ENCODE measurements around the gene SIL1.

The SIL1 gene

DNA sequence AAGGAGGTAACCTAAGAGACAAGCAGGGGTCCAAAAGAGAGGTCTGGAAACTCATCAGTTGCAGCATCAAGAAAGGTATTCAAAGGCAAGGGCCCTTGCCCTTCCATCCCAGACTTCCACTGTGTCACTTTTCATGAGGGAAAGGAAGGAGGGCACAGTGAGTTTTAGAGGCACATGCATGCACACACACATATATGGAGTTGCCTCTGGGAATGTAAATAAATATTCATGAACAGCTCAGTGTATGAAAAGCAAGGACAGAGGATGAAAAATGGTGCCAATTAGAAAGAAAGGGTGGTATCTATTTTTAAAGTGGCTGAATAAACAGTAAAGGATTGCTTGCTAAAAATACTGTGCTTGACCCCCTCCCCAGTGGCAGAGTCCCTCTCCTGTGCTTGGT, 217.7 kb downstream of the SIL1 start:
- no peak for DNase-seq (ENCODE audit: low read depth in 2 of 2)

DNA sequence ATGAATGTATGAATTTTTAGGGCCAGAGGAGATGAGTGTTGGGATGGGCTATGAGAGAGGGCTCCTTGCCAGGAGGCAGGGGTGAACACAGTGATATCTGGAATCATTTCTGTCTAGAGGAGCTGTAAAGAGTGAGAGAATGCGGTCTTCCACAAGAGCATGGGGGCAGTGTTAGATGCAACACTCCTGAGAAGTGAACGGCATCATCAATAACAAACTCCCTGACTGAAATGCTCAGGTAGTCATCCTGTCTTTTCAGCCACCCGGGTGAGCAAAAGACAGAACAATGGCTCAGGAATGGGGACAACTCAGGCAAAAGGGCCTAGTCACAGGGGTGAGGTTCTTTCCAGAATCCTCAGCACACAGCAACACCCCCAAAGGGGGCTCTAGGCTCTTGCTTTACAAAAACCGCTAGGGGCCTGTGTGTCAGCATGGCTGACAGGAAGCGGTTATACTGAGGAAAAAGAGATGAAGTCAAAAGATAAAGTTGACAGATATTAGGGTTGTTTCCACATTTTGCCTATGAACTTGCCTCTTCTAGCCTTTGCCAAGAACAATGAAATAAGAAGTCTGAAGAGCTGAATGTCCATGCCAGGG, 218.4 kb downstream of the SIL1 start:
- no peak for DNase-seq (ENCODE audit: low read depth in 2 of 2)

DNA sequence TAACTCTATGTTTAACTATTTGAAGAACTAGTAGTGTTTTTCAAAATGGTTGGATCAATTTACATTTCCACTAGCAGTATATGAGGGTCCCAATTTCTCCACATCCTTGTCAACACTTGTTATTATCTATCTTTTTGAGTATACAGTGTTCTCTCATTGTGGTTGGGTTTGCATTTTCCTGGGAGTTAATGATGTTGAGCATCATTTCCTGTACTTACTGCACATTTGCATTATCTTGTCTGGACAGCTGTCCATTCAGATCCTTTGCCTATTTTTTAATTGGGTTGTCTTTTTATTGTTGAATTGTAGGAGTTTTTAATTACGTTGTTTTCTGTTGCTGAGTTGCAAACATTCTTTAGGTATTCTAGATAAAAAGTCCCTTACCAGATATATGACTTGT, 219.6 kb downstream of the SIL1 start:
- no peak for DNase-seq (ENCODE audit: low read depth in 2 of 2)

DNA sequence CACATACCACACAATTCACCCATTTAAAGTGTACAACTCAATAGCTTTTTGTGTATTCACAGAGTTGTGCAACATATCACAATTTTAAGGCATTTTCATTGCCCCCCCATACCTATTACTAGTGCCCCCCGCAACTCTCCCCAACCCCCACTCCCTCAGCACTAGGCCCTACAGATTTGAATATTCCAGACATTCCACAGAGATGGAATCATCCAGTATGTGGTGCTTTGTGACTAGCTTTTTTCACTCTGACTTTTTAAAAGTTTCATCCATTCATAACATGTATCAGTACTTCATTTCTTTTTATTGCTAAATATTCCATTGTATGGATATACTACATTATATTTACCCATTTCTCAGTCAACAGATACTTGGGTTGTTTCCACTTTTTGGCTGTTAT, 220.1 kb downstream of the SIL1 start:
- no peak for DNase-seq (ENCODE audit: low read depth in 2 of 2)

DNA sequence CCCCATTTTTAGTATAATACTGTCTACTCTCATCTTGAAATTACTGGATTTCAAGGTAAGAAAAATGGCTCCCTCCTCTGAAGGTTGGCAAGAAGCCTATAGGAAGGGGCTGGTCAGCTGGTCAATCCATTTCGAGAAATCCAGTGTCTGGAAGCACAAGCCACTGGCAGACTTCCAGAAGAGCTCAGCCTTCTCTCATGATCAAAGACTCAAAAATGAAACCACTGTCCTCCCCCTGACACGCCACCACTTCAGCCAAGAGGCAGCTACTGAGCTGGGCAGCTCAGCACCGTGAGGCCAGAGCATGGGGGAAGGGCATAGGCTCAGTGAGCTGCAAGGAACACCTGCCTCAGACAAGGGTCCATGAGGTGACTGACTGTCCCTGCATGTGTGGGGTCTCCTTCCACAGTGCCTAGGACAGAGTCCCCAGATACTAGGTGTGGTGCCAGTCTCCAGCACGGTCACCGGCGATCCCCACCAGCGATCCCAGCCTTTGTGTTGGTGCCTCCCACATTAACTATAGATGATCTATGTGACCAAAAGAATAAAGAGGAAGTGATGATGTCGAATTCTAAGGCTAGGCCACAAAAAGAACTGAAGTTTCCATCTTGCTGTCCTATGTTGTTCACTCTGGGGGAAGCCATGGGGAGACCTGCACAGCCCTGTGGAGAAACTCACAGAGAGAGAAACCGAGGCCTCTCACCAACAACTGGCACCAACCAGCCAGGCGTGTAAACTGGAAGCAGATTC, 222.9 kb downstream of the SIL1 start:
- DNase-seq (ENCODE audit: low read depth in 2 of 2), result no peak

DNA sequence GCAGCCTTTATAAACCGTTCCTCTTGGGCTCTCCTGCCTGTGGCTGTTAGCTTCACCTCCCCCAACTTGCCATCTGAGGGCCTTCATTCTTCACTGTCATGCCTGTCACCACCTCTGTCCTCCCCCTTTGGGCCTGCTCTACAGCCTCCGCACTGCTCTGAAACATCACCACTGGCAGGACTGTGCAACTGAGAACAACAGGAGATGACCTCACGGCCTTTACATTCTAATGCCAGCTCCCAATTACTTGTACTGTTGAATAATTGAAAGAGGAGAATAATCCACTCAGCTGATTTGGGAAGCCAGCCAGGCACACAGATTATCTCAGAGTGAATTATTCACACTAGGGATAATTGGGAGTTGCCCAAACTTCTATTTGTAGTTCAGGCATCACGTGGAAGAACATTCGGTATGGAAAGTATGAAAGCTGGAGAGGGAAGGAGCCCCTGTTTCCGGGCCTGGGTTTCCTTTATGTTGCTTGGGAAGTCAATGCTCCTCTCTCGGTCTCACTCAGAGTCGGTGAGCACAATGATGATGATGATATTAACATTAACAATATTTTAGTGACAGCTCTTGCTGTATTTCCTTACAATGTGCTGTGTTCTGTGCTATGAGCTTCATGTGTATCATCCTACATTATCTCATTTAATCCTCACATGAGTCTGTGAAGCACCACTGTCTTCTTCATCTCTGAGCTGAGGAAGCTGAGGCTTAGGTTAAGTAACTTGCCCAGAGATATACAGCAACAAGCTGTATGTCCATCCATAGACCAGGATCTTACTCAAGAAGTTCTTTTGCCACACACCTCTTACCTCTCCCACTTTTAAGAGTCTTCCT, 223.7 kb downstream of the SIL1 start:
- no peak for DNase-seq (ENCODE audit: low read depth in 2 of 2)

DNA sequence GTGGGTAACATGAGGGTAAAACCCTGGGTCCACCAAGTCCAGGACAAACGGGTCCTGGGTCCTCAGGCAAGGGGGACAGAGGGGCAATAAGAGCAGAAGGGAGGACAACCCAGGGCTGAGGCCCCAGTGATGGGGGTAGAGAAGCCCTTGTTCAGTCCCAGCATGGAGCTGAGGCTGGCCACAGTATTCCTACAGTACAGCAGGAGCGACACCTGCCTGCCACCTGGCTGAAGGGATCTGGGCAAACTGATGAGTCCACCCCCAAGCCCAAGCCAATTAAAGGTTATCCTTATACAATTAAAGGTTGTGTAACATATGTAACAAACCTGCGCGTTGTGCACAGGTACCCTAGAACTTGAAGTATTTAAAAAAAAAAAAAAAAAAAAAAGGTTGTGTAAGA, 225.3 kb downstream of the SIL1 start:
- no peak for DNase-seq (ENCODE audit: low read depth in 2 of 2)

DNA sequence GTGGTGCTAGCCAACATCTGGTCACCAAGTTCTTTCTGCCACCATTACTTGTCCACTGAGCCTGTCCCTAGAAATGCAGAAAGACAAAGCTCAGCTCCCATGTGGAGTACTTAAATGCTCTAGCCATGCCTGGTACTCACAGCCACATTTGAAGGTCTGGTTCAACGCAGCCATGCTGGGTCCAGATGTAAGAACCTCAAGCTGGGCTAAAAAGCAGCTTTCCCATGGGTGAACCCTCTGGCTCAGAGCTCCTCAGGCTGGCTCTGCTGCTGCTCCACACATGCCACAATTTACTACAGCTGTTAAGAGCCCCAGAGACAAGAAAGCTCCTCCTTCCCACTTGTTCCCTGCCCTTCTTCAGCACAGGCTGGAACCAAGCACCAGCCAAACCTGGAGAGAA, 225.9 kb downstream of the SIL1 start:
- DNase-seq (ENCODE audit: low read depth in 2 of 2), result no peak

DNA sequence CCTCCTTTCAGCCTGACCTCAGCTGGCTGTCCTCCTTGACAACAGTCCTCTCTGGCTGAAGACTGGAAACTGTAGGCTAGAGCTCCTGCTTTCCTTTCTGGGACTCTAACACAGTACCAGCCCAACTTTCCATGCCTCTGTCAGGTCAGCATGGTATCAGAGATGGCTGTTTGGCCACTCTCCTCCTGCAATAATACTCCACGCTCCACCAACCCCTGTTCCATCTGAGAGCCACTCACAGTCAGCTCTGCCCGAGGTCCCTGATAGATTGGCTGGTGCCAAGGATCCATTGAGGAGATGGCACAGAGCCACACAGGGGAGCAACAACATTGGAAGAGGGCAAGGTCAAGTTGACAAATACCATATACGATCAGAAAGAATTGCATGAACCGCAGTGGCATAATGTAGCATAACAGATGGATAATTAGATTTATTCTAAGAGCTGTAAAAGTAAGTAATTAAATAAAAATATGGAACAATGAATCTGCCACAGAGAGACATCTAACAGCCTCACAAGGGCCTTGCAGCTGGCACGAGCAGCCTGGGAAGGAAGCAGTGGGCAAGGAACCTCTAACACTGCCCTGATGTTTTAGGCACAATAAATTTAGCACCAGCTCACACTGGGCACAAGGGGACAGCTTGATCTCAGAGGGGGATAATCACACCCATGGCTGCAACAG, 228.7 kb downstream of the SIL1 start:
- no peak for DNase-seq (ENCODE audit: low read depth in 2 of 2)

DNA sequence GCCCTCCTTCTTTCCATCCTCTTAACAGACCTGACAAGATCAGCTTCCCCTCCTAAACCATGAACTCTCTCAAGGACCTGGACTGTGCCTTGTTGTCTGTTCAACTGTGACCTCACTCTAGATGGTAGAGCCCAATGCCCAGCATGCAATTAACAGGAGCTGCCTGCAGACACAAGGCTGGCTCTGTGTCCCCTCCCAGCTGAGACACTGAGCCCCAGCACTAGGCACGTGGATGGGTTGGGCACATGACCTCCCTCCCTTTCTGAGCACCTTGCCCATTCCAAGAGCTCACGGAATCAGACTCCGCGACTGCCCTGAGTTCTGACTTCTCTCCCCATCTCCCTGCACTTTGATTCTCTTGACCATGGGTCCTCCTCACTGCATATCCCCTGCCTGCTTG, 229.6 kb downstream of the SIL1 start:
- DNase-seq (ENCODE audit: low read depth in 2 of 2), result no peak

DNA sequence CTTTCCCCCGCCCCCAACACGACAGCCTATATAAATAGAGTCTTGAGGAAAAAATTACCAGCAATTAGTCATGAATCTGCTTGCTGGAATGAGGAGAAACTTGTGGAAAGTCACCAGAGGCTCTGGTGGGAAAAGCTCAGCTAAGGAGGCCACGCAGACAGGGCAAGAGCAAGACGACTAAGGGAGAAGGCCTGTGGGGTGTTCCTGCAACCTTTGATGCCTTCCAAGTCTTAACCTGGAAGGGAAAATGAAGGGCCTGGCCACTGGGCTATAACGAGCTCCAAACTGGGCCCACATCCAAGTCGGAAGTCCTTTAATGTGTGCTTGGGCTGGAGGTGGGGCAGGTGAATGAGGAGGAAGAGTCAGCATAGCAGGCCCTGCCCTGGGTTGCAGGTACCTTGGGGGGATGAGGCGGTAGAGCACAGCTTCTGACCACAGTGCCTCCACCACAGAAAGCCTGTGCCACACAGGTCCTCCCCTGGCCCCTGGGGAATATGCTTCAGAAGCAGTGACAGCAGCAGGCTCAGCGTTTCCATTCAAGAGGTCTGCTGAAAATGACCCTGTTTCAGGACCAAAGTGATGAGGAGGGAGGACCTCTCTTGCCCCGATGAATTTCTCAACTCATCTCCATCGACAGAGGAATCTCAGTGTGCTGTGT, 230.2 kb downstream of the SIL1 start:
- no peak for DNase-seq (ENCODE audit: low read depth in 2 of 2)

DNA sequence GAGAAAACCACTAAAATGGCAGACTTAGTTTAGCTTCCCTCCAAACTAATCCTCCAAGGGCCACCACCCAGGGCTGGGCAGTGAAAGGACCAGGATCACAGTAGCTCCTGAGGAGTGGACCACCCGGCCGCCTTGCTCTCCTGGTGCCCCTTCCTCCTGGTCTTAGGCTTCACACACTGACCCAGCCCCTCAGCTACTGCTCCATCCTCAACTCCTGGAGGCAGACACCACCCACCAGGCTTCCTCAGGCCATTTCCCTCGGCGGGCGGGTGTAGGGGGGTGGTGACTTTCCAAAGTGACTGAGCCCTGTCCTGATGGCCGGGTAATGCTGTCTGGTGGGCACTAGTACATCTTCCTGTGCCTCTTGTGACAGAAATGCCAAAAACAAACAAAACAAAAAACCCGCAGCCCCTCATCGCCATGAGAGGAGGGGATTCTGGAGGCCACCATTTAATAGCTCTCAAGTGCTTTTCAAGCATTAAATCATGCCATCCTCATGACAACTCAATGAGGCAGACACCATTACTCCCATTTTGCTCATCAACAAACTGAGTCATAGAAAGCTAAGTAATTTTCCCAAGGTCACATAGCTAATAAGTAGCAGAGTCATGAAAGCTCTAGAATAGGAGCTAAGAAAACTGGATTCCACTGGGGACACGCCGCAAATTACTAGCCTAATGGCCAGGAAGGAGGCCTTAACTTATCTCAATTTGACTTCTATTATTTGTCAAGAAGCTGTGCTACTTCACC, 231.8 kb downstream of the SIL1 start:
- DNase-seq (ENCODE audit: low read depth in 2 of 2), result no peak

DNA sequence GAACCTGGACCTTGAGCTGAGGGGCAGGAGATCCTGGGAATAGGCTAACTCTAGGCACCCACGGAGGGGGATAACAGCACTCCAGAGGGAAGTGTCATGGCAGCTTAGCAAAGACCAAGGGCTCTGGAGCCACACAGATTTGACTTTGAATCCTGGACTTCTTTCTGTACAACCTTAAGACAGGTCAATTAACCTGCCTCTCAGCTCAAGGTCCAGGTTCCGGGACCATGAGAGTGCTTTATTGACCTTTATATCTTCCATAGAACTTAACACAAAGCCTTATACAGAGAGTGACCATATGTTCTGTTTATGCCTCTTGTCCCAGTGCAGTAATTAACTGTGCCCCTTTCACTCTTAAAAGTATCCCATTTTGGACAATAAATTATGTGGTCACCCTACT, 232.5 kb downstream of the SIL1 start:
- no peak for DNase-seq (ENCODE audit: low read depth in 2 of 2)

DNA sequence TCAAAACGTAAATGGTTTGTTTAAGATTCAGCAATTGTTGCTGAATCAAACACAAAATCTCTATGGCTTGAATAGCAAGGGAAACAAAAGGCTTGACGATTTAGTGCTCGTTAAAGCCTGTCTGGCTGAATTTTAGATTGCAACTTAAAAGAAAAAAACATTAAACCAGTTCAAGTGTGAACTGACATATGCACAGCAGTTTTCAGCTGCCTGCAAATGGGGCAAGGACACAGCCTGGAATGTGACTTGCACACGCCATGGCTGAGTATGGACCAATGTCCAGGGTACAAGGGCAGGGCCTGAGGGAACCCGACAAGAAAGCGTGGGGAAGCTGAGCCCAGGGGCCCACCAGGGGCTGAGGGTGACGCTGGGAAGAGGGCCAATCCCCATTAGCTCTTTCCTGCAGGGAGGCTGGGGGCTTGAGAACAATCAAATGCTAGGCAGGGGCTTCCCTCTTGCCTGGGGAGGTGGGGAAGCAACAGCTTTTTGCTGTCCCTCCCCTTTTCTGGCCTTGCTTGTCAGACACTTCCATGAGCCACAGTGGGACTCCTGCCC, 233.4 kb downstream of the SIL1 start:
- DNase-seq (ENCODE audit: low read depth in 2 of 2), result no peak

DNA sequence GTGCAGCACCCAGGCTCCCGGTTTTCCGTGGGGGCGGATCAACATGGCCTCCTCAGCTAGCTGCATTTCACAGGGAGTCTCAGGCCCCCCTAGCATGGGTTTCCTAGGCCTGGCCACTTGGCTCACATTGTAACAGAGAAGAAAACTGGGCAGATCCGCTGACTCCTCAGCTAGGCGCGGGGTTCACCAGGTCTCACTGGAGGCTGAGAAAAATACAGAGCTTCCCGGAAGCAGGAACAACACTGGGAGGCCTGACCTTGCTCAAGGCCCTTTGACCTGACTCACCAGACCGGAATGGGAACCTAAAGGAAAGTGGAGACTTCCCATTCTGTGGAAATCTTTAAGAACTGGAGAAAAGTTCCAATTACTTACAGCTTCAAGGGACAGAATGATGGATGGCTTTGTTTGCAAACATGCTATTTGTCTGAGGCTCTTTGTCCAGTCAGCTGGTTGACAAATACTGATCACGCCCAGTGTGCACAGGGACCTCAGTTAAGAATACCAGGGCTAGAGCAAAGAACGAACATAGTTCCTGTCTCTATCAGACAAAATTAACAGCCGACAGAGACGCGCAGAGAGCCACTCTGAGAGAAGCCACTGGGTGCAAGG, 234.3 kb downstream of the SIL1 start:
- DNase-seq (ENCODE audit: low read depth in 2 of 2), result no peak

DNA sequence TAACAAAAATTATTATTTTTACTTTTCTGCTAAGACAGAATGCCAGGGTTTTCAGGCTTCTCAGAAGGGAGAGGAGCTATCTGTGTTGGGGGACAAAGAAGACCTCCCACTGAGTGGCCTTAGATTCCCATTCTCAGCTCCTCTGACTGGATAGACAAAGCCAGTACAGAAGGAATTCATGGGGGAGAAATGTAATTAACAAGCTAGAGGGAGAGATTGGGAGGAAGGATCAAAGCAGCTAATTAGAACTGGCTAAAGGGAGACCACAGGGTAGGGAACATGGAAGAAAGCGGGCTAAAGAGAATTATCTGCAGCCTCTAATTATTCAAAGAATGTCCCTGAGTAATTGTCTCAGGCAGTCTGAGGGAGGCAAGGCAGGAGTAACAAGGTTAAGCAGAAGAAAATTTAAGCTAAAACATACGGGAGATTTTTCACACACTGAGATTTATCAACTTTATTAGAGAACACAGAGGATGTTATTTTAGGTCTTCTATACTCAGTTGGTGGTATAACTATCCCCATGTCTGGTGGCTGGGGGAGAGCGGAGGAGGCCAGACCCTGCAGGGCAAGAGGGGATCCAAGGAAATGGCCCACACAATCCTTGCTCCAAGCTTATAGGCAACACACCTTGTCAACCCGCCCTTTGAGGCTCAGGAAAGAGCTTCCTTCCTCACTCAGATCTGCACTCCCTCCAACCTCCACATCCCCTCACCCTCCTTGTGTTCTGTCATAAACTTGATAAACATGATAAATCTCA, 235.4 kb downstream of the SIL1 start:
- DNase-seq (ENCODE audit: low read depth in 2 of 2), result no peak

DNA sequence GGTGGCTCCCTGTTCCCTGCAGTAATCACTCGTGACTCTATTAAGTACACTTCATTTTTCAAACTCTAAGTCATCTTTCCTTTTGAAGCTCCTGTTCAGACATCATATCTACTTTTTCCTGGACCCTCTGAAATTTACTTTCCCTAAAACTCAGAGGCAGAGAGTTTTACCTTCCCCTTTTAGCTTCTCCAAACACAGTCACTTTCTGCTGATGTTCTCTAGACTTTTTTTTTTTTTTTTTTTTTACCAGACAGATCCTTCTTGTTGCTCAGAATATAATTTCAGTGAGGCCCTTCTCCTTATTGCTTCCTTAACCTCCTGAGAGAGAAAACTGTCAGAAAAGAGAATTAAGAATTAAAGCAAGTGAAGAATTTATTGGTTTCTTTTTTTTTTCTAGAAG, 236.4 kb downstream of the SIL1 start:
- no peak for DNase-seq (ENCODE audit: low read depth in 2 of 2)

DNA sequence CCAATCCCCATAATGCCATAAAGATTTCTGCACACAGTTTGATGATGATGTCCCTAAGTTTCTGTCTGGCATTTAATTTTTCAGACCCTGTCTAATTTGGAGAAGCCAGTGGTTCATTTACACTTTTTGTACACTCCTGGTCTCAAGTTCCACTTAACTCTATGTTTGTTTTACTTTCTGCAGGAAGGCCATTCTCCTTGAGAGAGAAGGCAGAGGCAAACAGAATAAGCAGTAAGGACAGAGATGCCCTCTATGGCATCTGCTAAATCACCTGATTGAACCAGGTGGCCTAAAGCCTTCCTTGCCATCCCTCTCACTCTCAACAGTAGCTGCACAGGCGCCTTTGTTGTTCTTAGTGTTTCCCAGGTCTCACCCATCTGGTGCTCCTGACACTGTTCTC, 236.9 kb downstream of the SIL1 start:
- DNase-seq (ENCODE audit: low read depth in 2 of 2), result no peak

DNA sequence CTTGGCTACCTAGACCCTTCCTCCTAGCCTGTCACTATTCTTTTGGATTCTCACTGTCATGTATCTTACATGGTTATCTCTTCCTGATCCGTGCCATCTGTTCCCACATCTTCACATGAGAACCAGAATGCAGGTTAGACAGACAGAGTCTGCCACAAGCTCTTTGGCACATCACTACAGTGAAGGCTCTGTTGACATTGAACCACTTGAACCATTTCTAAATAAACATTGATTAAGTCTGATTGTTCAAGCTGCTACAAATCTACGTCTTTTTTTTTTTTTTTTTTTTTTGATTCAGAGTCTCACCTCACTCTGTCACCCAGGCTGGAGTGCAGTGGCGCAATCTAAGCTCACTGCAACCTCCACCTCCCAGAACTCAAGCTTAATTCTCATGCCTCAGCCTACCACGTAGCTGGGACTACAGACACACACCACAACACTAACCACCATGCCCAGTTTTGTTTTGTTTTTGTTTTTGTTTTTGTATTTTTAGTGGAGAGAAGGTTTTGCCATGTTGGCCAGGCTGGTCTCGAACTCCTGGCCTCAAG, 237.9 kb downstream of the SIL1 start:
- no peak for DNase-seq (ENCODE audit: low read depth in 2 of 2)

Data from stimulated activated CD4-positive, alpha-beta T cell treated with anti-CD3 and anti-CD28 coated beads, Interleukin-12 subunit alpha, Interleukin-12 subunit beta, amount 100 ng/mL, for 24 hours (primary cell).